K562 (cell line): ENCODE measurements around the gene PRR7. TPM values are rescaled to one million over a fixed set of nuclear protein-coding genes. Genes with fewer than 3 reads are reported as not detected.
A peak's percentile ranks its signal among the peaks of the same experiment; 100 is the strongest.

Experiments
- ATAC-seq: fragments of 200-7000 bp; cut with Tn5 transposase; 3 replicates; pipeline ENCODE4 v1.9.1; 2020; ENCODE audit warnings: moderate library complexity
- BruUV-seq: library from RNA; stranded (reverse); fragments of 400-500 nt; replicated peaks from 2 replicates; lab custom pipeline; 2021; lab: Mats Ljungman, UMichigan
- CTCF ChIA-PET: fragments of 300-600 bp; formaldehyde crosslinking; extraction: SDS; loops from one replicate; lab custom pipeline; 2021; ENCODE audit warnings: low intra/inter-chr PET ratio; lab: Yijun Ruan, JAX
- POLR2A ChIA-PET: fragments of 300-600, 350-650 bp; sonication (Branson Sonifier 250); formaldehyde crosslinking; extraction: SDS; loops from one replicate; lab custom pipeline; 2021; ENCODE audit warnings: antibody characterized with exemption, inconsistent platforms; lab: Yijun Ruan, JAX
- DNase-seq, 4 experiments: peaks; one replicate each; pipeline versions ENCODE4 v3.0.0 to v3.0.0-alpha.2; 2011 to 2018; ENCODE audit warnings: low spot score in 3 of 4, mixed read lengths in 3 of 4; ENCODE audit errors: extremely low read depth in 1 of 4
- FAIRE-seq: peaks from 2 replicates; lab custom pipeline; 2011; peaks lifted over from hg19 to GRCh38; lab: Jason Lieb, UNC
- H2AFZ ChIP-seq: 2 replicates; pipeline ENCODE4 v1.6.0; 2011; ENCODE audit warnings: low read depth, low read length, control low read depth, inconsistent platforms
- H3K27ac ChIP-seq: fragments of 200-600 bp; 3 replicates; pipeline ENCODE4 v1.8.0; 2011; ENCODE audit warnings: low read depth, mild to moderate bottlenecking, control low read depth, inconsistent platforms, low read length, moderate library complexity, mixed read lengths; ENCODE audit errors: extremely low read depth
- H3K27me3 ChIP-seq, 2 experiments: fragments of 300-600 bp in 1 of 2; 2 replicates in 1 of 2; 3 replicates in 1 of 2; pipeline versions ENCODE4 v1.6.0 to v1.8.0; 2011; ENCODE audit warnings: inconsistent platforms in 2 of 2, low read length in 2 of 2, mild to moderate bottlenecking in 1 of 2, mixed read lengths in 1 of 2, moderate library complexity in 1 of 2; ENCODE audit not compliant: control insufficient read depth in 2 of 2, insufficient read depth in 2 of 2
- H3K36me3 ChIP-seq: fragments of 300-600 bp; 3 replicates; pipeline ENCODE4 v1.8.0; 2011; ENCODE audit warnings: mild to moderate bottlenecking, low read length, inconsistent platforms; ENCODE audit not compliant: control insufficient read depth, insufficient read depth
- H3K4me1 ChIP-seq, 2 experiments: fragments of 200-600 bp in 1 of 2; replicated peaks in 1 of 2; 2 replicates in 1 of 2; 3 replicates in 1 of 2; pipeline versions ENCODE4 v1.5.1 to v1.8.0; 2011; ENCODE audit warnings: inconsistent platforms in 2 of 2, low read length in 2 of 2, mild to moderate bottlenecking in 1 of 2, mixed read lengths in 1 of 2, moderate library complexity in 1 of 2; ENCODE audit not compliant: control insufficient read depth in 2 of 2, insufficient read depth in 2 of 2
- H3K4me2 ChIP-seq: 2 replicates; pipeline ENCODE4 v1.6.1; 2011; ENCODE audit warnings: low read length, control low read depth, inconsistent platforms, mixed read lengths; ENCODE audit not compliant: insufficient read depth
- H3K4me3 ChIP-seq: fragments of 200-600 bp; sonication (generic), shearing (Covaris generic); 2 replicates; pipeline ENCODE4 v1.5.1; 2016; ENCODE audit warnings: control low read depth, inconsistent platforms
- H3K79me2 ChIP-seq: fragments of 200-600 bp; 3 replicates; pipeline ENCODE4 v1.8.0; 2011; ENCODE audit warnings: low read length, inconsistent platforms; ENCODE audit not compliant: control insufficient read depth, insufficient read depth
- H3K9ac ChIP-seq, 2 experiments: 2 replicates each; pipeline versions ENCODE4 v1.6.0 to v1.6.1; 2011; ENCODE audit warnings: low read depth in 2 of 2, low read length in 2 of 2, control low read depth in 1 of 2, inconsistent platforms in 1 of 2, mild to moderate bottlenecking in 1 of 2, mixed read lengths in 1 of 2; ENCODE audit not compliant: insufficient read depth in 1 of 2
- H3K9me1 ChIP-seq: one replicate; pipeline ENCODE4 v1.6.0; 2011; ENCODE audit warnings: inconsistent platforms, mild to moderate bottlenecking, low read length, moderate library complexity; ENCODE audit not compliant: control insufficient read depth, insufficient read depth
- H3K9me3 ChIP-seq: replicated peaks from 2 replicates; pipeline ENCODE4 v1.5.1; 2011; ENCODE audit warnings: low read depth, low read length, inconsistent platforms; ENCODE audit not compliant: control insufficient read depth, insufficient read depth
- H4K20me1 ChIP-seq: replicated peaks from 2 replicates; pipeline ENCODE4 v1.6.1; 2011; ENCODE audit warnings: low read length, inconsistent platforms, mixed read lengths; ENCODE audit not compliant: control insufficient read depth, insufficient read depth
- CHCHD3 ChIP-seq: fragments of 250-450 bp; sonication (Bioruptor Pico); IDR thresholded peaks from 2 replicates; pipeline ENCODE4 v2.1.2; 2022; ENCODE audit warnings: mild to moderate bottlenecking
- FOXA3 ChIP-seq, 2 experiments: fragments of 450-650 bp in 1 of 2; sonication (generic) in 1 of 2; formaldehyde crosslinking; IDR thresholded peaks in 1 of 2; conservative IDR thresholded peaks in 1 of 2; 2 replicates each; pipeline versions ENCODE4 v1.4.0 to v1.8.0; 2020 to 2022; ENCODE audit warnings: mild to moderate bottlenecking in 2 of 2, missing genetic modification reagents in 1 of 2
- HNRNPL ChIP-seq: fragments of 200-400 bp; formaldehyde crosslinking; IDR thresholded peaks from 2 replicates; pipeline ENCODE4 v1.6.1; 2017; ENCODE audit warnings: low read depth, mild to moderate bottlenecking, low read length
- L3MBTL2 ChIP-seq: fragments of 450-650 bp; IDR thresholded peaks from 2 replicates; pipeline ENCODE4 v1.6.1; 2016; ENCODE audit warnings: mild to moderate bottlenecking, moderate library complexity
- SIRT6 ChIP-seq: IDR thresholded peaks from one replicate; pipeline ENCODE4 v1.6.1; 2012; ENCODE audit warnings: low read depth, mild to moderate bottlenecking, control low read depth, inconsistent platforms, low read length, moderate library complexity
- TCF7L2 ChIP-seq: fragments of 150-350 bp; IDR thresholded peaks from 2 replicates; pipeline ENCODE4 v1.6.1; 2016; ENCODE audit warnings: low read depth, mild to moderate bottlenecking, low read length, moderate library complexity
- XRCC5 ChIP-seq: fragments of 200-400 bp; formaldehyde crosslinking; IDR thresholded peaks from 2 replicates; pipeline ENCODE4 v1.6.1; 2017; ENCODE audit warnings: low read depth, mild to moderate bottlenecking, low read length
- YY1 ChIP-seq, 3 experiments: IDR thresholded peaks; 2 replicates each; pipeline ENCODE4 v1.6.1; 2011; ENCODE audit warnings: low read length in 2 of 3, mild to moderate bottlenecking in 2 of 3, moderate library complexity in 2 of 3, borderline replicate concordance in 1 of 3, control low read depth in 1 of 3, low read depth in 1 of 3; ENCODE audit not compliant: insufficient read depth in 3 of 3, insufficient replicate concordance in 2 of 3, control insufficient read depth in 1 of 3, insufficient read length in 1 of 3; ENCODE audit errors: extremely low read depth in 1 of 3
- ZNF695 ChIP-seq: fragments of 450-650 bp; formaldehyde crosslinking; IDR thresholded peaks from 2 replicates; pipeline ENCODE4 v1.4.0; 2020; ENCODE audit warnings: mild to moderate bottlenecking, moderate library complexity
- WGBS: fragments of 100-300 bp; shearing (Covaris generic); methylation state at CpG from one replicate; pipeline ENCODE4 v1.1.6; 2016; ENCODE audit warnings: low coverage, mixed read lengths; ENCODE audit not compliant: insufficient coverage; ENCODE audit errors: missing lambda C conversion rate; 5-methylcytosine and 5-hydroxymethylcytosine counted together
- in situ Hi-C: fragments of 300-500 bp; cut with MboI; formaldehyde crosslinking; loops from 4 replicates; pipeline ENCODE4 v1.15.0; 2018; ENCODE audit warnings: inconsistent platforms, mixed read lengths
- intact Hi-C: fragments of 100-400 bp; cut with micrococcal nuclease; formaldehyde crosslinking; loops from 2 replicates; pipeline ENCODE4 v1.14.2; 2022
- polyA plus RNA-seq, 8 experiments: library from polyadenylated mRNA; depleted of rRNA in 4 of 8; stranded (reverse) in 5 of 8; unstranded in 3 of 8; fragments of >200 nt; fragmentation: Nextera tagmentation in 2 of 8; fragmentation: Illumina TruSeq in 1 of 8; extraction: Ambion mirVana in 2 of 8; extraction: Trizol in 1 of 8; gene quantifications; 2 replicates each; pipeline versions ENCODE4 v1.2.1 to v1.2.3, GENCODE V29; 2011 to 2014; ENCODE audit warnings: inconsistent platforms in 1 of 8, missing spikeins in 1 of 8
- total RNA-seq, 7 experiments: library from RNA; depleted of rRNA in 6 of 7; stranded (reverse); fragments of >200 nt in 6 of 7; fragmentation: Illumina TruSeq in 2 of 7; extraction: Trizol in 2 of 7; gene quantifications; 2 replicates each; pipeline versions ENCODE4 v1.2.1 to v1.2.3, GENCODE V29; 2011 to 2021; ENCODE audit warnings: low replicate concordance in 1 of 7
- TF ChIP-seq, protein P1 (sequence below): sonication (generic); formaldehyde crosslinking; IDR thresholded peaks from 2 replicates; pipeline ENCODE4 v1.8.1; 2023; ENCODE audit warnings: missing genetic modification reagents, mild to moderate bottlenecking, borderline replicate concordance
- TF ChIP-seq, protein P2 (sequence below): fragments of 450-650 bp; IDR thresholded peaks from 2 replicates; pipeline ENCODE4 v1.6.1; 2017; ENCODE audit warnings: antibody characterized with exemption, mild to moderate bottlenecking

PRR7 gene
- total and polyA plus RNA-seq, 9 of the 15 experiments (the other 6 are each of a cell fraction or from before 2014, with no cell fraction given): 0.80 to 11.3 (median 10.4) TPM; not detected in 4

DNA sequence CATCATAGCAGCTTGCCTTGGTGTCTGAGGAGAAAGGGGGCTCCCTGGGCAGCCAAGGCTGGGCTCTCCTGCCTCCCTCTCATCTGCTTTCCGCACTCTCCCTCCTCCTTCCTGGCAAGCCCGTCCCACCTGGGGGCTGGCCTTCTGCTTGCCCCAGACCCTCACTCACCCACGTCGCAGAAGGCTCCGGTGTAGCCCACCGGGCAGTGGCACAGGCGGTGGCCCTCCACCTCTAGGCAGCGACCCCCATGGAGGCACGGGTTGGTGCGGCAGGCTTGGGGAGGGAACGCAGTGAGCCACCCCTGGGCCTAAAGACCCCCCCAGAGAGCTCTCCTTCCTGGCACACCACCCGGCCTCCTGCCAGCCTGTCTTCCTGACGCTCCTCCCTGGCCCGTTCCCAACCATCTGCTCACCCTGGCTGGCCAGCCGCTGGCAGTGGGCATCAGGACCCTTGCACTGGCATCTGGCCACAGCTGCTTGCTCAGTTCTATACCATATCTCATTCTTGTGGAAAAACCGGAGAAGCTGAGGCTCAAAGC, 41.9 kb upstream of the PRR7 start:
- intact Hi-C loops (loop anchor here (1.0 to 2.0 kb wide), 2 partner anchors 50 to 96 kb away; no protein-coding TSS in a partner anchor), in situ Hi-C loops (no loop called here)
- H3K27me3 ChIP-seq: no peaks in the 10 kb centered on the region
- peak overlapping the region; percentile 86 for H3K27ac ChIP-seq
- peak overlapping the region; percentile 80 for H3K4me2 ChIP-seq
- CTCF ChIA-PET: interaction anchor here (1.1 to 4.0 kb wide), 3 partner anchors 43 to 97 kb away, joined by 7 to 107 read pairs (median 9); partner anchors contain the start of gene PRR7
- H3K9me3 ChIP-seq: no peaks in the 10 kb centered on the region
- peak overlapping the region; percentile 98 for H2AFZ ChIP-seq
- POLR2A ChIA-PET: interaction anchor here (0.6 to 2.5 kb wide), 32 partner anchors 8 to 1949 kb away, joined by 3 to 19 read pairs (median 5); partner anchors contain the start of genes LMAN2 and PDLIM7
- ATAC-seq (no peak), FAIRE-seq (no peak), DNase-seq (peak in 1 of 4 experiments; percentile 29)
- H3K9me1 ChIP-seq: no peaks in the 10 kb centered on the region
- H4K20me1 ChIP-seq: no peaks in the 10 kb centered on the region
- peaks cover 10 to 48% of the 10 kb centered on the region in 2 experiments for H3K4me1 ChIP-seq
- H3K79me2 ChIP-seq: peaks cover 4% of the 10 kb centered on the region; the same call in 1 of the 3 replicates
- peak overlapping the region; percentile 83 to 92 for H3K9ac ChIP-seq
- WGBS: 33% methylated on average over 8 of the region's 16 CpGs
- peak overlapping the region; percentile 62 for H3K4me3 ChIP-seq
- H3K36me3 ChIP-seq: no peaks in the 10 kb centered on the region
- no TSS peak for BruUV-seq
- TF ChIP-seq ZNF695 (CRISPR knock-in tag) (0 out of 2 replicates have a peak, but pooled peaks have one; percentile 33), YY1 (IDR thresholded peaks at IDR 0.05; ENCODE audit: borderline replicate concordance in 1 of 3, control insufficient read depth in 1 of 3, extremely low read depth in 1 of 3, insufficient read depth in 3 of 3, insufficient read length in 1 of 3, insufficient replicate concordance in 2 of 3, low read depth in 1 of 3, low read length in 2 of 3) (no peak), SIRT6 (no peak), CHCHD3 (CRISPR knock-in tag) (no peak), HNRNPL (peak; percentile 44; the same call in 1 of the 2 replicates), L3MBTL2 (no peak; the same call in 1 of the 2 replicates), FOXA3 (CRISPR knock-in tag; conservative IDR thresholded peaks at IDR 0.05 in 1 of 2, IDR thresholded peaks at IDR 0.05 in 1 of 2) (peak in 1 of 2 experiments; percentile 49; a peak in 1 of 4 replicates), TCF7L2 (no peak), XRCC5 (no peak)
- TF ChIP-seq, protein P1, sequence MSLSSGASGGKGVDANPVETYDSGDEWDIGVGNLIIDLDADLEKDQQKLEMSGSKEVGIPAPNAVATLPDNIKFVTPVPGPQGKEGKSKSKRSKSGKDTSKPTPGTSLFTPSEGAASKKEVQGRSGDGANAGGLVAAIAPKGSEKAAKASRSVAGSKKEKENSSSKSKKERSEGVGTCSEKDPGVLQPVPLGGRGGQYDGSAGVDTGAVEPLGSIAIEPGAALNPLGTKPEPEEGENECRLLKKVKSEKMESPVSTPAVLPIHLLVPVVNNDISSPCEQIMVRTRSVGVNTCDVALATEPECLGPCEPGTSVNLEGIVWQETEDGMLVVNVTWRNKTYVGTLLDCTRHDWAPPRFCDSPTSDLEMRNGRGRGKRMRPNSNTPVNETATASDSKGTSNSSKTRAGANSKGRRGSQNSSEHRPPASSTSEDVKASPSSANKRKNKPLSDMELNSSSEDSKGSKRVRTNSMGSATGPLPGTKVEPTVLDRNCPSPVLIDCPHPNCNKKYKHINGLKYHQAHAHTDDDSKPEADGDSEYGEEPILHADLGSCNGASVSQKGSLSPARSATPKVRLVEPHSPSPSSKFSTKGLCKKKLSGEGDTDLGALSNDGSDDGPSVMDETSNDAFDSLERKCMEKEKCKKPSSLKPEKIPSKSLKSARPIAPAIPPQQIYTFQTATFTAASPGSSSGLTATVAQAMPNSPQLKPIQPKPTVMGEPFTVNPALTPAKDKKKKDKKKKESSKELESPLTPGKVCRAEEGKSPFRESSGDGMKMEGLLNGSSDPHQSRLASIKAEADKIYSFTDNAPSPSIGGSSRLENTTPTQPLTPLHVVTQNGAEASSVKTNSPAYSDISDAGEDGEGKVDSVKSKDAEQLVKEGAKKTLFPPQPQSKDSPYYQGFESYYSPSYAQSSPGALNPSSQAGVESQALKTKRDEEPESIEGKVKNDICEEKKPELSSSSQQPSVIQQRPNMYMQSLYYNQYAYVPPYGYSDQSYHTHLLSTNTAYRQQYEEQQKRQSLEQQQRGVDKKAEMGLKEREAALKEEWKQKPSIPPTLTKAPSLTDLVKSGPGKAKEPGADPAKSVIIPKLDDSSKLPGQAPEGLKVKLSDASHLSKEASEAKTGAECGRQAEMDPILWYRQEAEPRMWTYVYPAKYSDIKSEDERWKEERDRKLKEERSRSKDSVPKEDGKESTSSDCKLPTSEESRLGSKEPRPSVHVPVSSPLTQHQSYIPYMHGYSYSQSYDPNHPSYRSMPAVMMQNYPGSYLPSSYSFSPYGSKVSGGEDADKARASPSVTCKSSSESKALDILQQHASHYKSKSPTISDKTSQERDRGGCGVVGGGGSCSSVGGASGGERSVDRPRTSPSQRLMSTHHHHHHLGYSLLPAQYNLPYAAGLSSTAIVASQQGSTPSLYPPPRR (CRISPR knock-in tag): 0 out of 2 replicates have a peak, but pooled peaks have one; percentile 84
- TF ChIP-seq, protein P2, sequence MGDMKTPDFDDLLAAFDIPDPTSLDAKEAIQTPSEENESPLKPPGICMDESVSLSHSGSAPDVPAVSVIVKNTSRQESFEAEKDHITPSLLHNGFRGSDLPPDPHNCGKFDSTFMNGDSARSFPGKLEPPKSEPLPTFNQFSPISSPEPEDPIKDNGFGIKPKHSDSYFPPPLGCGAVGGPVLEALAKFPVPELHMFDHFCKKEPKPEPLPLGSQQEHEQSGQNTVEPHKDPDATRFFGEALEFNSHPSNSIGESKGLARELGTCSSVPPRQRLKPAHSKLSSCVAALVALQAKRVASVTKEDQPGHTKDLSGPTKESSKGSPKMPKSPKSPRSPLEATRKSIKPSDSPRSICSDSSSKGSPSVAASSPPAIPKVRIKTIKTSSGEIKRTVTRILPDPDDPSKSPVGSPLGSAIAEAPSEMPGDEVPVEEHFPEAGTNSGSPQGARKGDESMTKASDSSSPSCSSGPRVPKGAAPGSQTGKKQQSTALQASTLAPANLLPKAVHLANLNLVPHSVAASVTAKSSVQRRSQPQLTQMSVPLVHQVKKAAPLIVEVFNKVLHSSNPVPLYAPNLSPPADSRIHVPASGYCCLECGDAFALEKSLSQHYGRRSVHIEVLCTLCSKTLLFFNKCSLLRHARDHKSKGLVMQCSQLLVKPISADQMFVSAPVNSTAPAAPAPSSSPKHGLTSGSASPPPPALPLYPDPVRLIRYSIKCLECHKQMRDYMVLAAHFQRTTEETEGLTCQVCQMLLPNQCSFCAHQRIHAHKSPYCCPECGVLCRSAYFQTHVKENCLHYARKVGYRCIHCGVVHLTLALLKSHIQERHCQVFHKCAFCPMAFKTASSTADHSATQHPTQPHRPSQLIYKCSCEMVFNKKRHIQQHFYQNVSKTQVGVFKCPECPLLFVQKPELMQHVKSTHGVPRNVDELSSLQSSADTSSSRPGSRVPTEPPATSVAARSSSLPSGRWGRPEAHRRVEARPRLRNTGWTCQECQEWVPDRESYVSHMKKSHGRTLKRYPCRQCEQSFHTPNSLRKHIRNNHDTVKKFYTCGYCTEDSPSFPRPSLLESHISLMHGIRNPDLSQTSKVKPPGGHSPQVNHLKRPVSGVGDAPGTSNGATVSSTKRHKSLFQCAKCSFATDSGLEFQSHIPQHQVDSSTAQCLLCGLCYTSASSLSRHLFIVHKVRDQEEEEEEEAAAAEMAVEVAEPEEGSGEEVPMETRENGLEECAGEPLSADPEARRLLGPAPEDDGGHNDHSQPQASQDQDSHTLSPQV: peak; percentile 23; the same call in 1 of the 2 replicates
